GM19455 (cell line): Measurements from ENCODE around the gene GJB6.

ENCODE experiments used
- ATAC-seq: cut with Tn5 transposase; IDR thresholded peaks from one replicate; pipeline ENCODE4 v1.9.1; 2021; ENCODE audit not compliant: unreplicated experiment

The GJB6 gene

DNA sequence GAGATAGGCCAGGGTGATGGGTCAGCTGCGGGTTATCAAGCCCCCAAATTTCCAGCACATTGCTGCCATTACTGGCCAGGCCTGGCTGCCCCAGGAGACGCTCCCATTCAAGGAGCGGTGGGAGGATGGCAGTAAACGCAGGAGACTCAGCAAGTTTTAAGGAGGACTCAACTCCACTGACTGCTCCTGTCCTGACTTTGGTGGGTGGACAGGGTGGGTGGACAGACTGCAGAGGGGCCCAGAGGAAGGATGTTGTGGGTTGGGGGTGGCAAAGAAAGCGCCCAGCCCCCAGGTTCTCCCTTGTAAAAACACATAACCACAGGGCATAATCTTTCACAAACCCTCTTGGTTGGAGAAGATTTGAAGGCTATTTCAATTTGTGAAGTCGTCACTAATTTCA, 4.4 kb downstream of the GJB6 start:
- no peak for ATAC-seq

DNA sequence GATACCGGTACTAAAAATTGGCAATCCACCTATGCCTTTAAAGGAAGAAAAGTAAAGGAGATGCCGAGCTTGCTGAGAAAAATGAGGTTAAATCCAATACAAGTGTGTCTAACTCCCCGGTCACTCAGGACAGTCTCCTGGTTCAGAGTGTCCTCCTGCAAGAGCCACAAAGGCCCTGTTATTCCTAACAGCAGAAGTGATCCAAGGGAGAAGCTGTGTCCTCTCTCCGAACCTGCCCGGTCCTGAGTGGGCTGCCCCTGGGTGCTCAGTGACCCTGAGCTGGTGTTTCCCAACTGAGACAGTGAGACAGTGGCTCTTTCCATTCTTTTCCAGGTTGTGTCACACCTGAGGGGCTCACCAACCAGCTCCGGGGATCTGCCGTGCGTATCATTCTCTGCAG, 4.8 kb downstream of the GJB6 start:
- no peak for ATAC-seq

GRCh38 chr13:20222553-20222952, 9.6 kb downstream of the GJB6 start:
- no peak for ATAC-seq

GRCh38 chr13:20221772-20222171, 10.3 kb downstream of the GJB6 start:
- no peak for ATAC-seq

- ATAC-seq, result peak; percentile 90
These were observed 12.5 kb downstream of the GJB6 start for GRCh38 chr13:20219577-20219976.

DNA sequence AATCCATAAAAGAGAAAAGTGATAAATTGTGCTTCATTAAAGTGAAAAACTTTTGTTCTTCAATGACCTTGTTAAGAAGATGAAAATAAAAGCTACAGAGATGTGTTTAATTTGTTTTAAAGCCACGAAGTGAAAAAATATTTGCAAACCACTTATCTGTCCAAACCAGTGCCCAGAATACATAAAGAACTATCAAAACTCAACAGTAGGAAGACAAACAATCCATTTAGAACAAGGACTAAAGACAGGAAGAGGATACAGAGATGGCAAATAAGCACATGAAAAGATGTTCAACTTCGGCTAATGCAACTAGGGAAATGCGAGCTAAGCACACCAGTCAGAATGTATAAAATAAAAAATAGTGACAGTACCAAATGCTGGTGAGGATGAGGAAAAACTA, 15.0 kb downstream of the GJB6 start:
- ATAC-seq, result no peak

- no peak for ATAC-seq
These were observed 22.2 kb downstream of the GJB6 start for GRCh38 chr13:20209948-20210347.

DNA sequence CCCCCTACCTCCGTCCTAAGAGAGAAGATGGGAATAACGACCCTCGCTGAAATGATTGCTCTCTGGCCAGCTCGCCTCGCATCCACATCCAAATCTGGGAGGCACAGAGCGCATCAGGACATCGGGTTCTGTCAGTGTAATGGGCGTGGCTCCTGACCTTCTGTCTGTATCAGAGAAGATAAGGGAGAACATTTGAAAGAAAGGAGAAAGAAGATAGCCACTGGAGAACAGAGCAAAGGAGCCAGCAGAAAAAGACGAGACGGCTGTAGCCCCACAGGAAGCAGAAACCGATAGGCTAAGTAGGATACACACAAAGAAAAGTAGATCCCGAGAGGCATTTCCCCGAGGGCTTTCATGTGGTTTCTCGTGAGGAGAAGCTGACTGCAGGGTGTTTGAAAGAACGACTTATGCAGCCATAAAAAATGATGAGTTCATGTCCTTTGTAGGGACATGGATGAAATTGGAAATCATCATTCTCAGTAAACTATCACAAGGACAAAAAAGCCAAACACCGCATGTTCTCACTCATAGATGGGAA, 25.4 kb downstream of the GJB6 start:
- no peak for ATAC-seq

DNA sequence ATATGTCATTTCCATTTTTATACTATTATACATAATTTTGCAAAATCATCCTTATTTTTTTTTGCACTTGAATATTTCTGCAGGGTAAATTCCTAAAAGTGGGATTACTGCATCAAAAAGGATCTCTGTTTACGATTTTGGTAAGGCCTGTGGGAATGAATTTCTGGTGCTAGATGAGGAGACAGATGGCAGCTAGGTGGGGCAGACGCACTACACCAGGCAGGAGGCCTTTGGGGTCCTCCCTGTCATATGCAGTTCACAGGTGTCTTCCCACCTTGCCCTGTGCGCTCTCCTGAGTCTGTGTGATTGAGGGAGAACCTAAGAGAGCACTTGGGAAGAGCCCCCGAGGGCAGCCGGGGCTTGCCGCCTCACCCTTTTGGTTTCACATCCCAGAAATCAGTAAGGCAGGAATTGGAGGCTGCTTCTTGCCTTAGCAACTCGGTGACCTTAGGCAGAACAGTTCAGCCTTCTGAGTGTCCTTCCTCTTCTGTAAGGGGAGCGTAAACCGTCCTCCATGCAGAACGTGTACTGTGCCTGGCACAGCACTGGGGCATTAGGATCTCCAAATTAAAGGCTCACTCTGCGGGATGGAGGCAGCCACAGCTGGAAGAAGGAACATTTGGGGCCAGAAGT, 25.9 kb downstream of the GJB6 start:
- ATAC-seq, result no peak

DNA sequence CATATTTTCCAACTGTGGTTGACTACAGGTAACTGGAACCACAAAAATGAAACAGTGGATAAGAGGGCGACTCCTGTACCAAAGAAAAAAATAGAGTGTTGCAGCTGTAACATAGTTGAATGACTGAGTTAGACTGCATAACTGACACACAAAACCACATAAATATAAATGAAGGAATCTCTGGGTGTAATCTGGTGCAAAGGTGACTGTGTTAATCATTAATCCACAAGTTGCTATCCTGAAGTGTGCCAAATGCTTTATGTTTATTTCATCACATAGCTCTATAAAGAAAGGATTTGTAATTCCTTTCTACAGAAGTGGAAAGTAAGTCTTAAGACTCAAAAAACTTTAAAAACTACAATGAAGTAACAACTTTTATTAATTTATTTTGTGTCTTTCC, 33.3 kb downstream of the GJB6 start:
- no peak for ATAC-seq

DNA sequence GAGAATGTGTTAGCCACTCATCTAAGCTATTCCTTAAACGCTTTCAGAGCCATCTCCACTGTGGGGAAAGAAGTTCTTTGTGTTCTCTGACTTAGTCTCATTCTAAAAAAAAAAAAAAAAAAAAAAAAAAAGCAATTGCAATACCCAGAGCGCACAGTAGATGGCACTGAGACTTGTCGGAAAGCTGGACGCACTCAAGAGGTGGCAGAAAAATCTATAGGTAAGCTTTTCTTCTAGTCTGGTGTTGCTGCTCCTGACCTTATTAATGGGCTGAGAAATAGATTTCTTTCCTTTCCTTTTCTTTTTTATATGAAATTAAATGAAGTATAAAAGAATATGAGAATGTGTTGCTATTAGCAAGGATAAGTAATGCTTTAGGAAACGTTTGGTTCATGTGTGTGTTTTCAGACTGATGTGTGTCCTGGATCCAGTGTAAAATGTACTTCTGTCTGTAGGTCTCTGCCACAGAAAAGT, 34.7 kb downstream of the GJB6 start:
- ATAC-seq, result no peak

GRCh38 chr13:20195801-20196200, 36.3 kb downstream of the GJB6 start:
- no peak for ATAC-seq

DNA sequence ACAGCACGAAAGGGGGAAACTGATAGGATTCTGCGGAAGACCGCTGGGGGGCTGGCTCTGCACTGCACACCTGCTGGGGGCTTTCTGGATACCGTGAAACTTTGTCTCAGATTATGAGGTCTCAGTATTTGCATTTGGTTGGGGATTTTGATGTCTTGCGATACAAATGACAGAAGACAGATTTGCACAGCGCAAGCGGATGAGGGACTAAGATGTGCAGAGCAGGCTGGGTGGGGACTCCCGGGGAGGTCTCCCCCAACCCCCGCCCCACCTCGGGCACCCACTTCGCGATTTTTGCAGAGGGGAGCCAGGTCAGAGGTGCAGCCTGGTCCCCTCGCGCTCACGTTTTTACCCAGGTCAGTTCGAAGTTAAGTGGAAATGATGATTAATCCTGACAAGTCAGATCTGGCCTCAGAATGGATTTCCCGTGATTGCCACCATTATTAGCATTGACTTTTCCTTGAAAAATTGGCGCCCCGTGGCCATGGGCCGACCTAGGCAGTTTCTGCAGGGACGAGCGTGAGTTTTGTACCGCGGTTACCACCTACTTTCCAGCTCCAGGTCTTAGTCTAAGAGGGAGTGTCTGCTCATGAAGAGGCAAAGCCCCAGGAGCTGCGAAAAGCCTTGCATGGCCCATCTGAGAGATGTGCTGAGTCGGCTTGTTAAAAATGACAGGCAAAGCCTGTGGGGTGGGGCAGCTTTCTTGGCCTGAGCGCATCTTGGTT, 38.0 kb downstream of the GJB6 start:
- ATAC-seq, result no peak

DNA sequence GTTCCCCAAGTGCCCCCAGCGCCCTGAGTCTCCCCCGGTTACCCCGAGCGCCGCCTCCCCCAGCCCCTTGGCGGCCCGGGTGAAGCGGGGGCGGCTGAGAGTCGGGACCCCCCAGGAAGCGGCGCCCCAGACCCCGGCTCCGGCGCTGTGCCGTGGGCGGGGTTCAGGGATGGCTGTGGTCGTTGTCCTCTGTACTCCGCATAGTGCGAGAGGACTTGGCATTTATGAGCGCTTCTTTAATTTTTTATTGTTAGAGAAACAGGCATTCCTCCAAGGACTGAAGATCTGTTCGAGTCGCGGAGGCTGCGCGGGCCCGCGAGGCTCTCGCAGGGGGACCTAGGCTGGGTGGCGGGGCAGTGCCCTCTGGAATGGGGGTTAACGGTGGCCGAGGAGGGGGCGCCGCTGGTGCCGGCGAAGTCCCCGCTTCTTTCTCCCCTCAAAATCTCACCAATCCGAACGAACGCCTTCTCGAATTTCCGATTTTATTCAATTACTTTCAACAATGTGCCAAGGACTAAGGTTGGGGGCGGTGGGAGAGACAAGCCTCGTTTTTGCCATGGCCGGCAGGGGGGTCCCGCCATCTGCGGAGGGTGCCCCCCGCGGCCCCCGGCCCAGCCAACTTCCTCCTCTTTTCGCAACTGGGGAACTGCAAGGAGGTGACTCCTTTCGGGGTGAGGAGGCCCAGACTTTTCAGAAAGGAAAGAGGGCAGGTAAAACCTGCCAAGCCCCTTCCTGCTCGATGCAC, 38.8 kb downstream of the GJB6 start:
- no peak for ATAC-seq

- ATAC-seq, result no peak
These were observed 39.3 kb downstream of the GJB6 start, which contains the start of gene GJB2 for GRCh38 chr13:20192836-20193161. Gene GJB2 (minus strand): TSS chr13:20192938. CDS start chr13:20189581, 3,357 bp downstream.

DNA sequence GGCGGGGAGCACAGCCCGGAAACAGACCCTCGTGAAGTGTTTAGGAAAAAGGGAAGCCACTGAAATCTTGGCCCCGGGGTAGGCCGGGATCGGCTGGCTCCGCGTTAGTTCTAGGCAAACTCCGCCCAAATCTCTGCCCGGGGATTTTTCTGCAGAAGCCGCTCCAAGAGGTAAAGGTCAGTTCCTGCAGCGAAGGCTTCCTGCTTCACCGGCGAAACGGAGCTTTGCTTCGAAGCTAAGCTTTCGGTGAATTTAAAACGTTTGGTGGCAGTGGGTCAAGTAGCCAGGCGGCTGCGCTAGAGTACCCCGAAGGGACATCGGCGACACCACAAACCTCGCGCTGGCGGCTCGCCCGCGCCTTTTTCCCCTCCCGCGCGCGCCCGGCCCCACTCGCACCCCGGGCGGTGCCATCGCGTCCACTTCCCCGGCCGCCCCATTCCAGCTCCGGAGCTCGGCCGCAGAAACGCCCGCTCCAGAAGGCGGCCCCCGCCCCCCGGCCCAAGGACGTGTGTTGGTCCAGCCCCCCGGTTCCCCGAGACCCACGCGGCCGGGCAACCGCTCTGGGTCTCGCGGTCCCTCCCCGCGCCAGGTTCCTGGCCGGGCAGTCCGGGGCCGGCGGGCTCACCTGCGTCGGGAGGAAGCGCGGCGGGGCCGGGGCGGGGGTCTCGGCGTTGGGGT, 39.8 kb downstream of the GJB6 start:
- ATAC-seq, result no peak

GRCh38 chr13:20191311-20192157, 40.6 kb downstream of the GJB6 start:
- ATAC-seq, result no peak

GRCh38 chr13:20190481-20191310, 41.4 kb downstream of the GJB6 start:
- no peak for ATAC-seq

DNA sequence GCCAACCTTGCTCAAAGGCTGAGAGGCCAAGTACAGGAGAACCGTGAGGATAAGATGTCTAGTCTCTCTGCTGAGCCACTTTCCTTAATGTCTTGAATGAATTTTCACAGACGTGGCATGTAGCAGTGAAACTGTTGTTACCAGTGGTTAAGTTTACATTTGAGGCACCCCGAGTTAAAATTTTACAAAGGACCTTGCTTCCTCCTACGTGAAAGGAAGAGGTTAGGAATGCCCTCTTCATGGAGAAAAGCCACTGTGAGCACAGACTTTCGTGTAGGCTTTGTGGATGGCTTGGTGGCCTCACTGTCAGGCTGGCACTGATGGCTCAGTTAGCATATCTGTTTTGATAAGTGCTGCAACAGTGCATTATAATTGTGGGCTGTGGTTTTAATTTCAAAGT, 42.0 kb downstream of the GJB6 start:
- ATAC-seq, result no peak
